ENCODE results near the gene HNRNPK.

The HNRNPK gene

DNA sequence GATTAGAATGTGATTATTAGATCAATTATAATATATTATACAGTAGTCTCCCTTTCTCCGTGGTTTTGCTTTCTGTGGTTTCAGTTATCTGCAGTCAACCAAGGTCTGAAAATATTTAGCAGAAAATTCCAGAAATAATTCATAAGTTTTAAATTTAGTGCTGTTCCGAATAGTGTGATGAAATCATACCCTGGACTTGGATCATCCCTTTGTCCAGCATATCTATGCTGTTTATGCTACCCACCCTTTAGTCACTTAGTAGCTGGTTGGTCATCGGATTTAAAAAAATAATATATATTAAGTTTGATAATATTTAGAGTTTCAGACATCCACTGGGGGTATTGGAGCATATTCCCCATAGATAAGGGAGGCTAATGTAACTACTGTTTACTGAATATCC lies 20.2 kb upstream of the HNRNPK start:
- peak overlapping the region; percentile 27 for H3K4me3 ChIP-seq (ENCODE audit: low read depth, low read length)
- no peak for DNase-seq (ENCODE audit: low read depth)
- TF ChIP-seq, protein P1, sequence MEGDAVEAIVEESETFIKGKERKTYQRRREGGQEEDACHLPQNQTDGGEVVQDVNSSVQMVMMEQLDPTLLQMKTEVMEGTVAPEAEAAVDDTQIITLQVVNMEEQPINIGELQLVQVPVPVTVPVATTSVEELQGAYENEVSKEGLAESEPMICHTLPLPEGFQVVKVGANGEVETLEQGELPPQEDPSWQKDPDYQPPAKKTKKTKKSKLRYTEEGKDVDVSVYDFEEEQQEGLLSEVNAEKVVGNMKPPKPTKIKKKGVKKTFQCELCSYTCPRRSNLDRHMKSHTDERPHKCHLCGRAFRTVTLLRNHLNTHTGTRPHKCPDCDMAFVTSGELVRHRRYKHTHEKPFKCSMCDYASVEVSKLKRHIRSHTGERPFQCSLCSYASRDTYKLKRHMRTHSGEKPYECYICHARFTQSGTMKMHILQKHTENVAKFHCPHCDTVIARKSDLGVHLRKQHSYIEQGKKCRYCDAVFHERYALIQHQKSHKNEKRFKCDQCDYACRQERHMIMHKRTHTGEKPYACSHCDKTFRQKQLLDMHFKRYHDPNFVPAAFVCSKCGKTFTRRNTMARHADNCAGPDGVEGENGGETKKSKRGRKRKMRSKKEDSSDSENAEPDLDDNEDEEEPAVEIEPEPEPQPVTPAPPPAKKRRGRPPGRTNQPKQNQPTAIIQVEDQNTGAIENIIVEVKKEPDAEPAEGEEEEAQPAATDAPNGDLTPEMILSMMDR (IDR thresholded peaks at IDR 0.05; ENCODE audit: control insufficient read depth, extremely low read depth, insufficient read depth), result no peak

- DNase-seq (ENCODE audit: low read depth), result peak; percentile 92
- H3K4me3 ChIP-seq (ENCODE audit: low read depth, low read length), result peak overlapping the region; percentile 35
- TF ChIP-seq, protein P1 (IDR thresholded peaks at IDR 0.05; ENCODE audit: control insufficient read depth, extremely low read depth, insufficient read depth), result no peak
Measured at GRCh38 chr9:83999141-83999918, 19.3 kb upstream of the HNRNPK start.

- TF ChIP-seq, protein P1 (IDR thresholded peaks at IDR 0.05; ENCODE audit: control insufficient read depth, extremely low read depth, insufficient read depth), result no peak
- DNase-seq (ENCODE audit: low read depth), result no peak
- no peak overlapping the region for H3K4me3 ChIP-seq (ENCODE audit: low read depth, low read length)
Measured at GRCh38 chr9:83996126-83996525, 16.1 kb upstream of the HNRNPK start.

DNA sequence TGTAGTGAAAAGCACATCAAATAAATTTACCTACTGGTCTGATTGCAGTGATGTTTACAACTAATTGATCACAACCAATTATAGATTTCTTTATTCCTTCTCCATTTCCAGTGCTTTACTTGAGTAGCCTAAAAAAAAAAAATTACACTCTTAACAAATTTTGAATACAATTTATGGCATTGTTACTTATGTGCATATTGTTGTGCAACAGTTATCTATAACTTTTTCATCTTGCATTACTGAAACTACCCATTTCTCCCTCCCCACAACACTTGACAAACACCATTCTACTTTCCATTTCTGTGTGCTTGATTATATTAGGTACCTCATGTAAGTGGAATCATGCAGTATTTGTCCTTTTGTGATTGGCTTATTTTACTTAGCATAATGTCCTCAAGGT lies 12.9 kb upstream of the HNRNPK start:
- TF ChIP-seq, protein P1 (IDR thresholded peaks at IDR 0.05; ENCODE audit: control insufficient read depth, extremely low read depth, insufficient read depth), result no peak
- no peak overlapping the region for H3K4me3 ChIP-seq (ENCODE audit: low read depth, low read length)
- DNase-seq (ENCODE audit: low read depth), result no peak

DNA sequence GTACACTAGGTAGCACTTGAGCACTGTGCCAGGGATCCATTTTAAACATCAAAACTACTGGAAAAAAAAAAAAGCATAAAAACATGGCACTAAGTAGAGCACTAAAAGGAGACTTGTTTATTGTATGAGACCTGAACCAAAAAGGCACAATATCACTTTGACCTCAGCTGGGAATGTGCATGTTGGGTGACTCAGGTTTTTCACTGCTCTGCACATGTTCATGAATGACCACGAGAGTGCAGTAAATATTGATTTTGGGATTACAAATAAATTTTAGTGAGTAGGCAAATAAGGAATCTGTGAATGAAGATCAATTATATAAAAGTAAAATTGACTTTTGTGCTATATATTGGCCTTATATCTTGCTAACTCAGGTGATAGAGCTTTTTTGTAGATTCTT lies 12.4 kb upstream of the HNRNPK start:
- TF ChIP-seq, protein P1 (IDR thresholded peaks at IDR 0.05; ENCODE audit: control insufficient read depth, extremely low read depth, insufficient read depth), result peak; percentile 37
- peak; percentile 54 for DNase-seq (ENCODE audit: low read depth)
- H3K4me3 ChIP-seq (ENCODE audit: low read depth, low read length), result no peak overlapping the region

DNA sequence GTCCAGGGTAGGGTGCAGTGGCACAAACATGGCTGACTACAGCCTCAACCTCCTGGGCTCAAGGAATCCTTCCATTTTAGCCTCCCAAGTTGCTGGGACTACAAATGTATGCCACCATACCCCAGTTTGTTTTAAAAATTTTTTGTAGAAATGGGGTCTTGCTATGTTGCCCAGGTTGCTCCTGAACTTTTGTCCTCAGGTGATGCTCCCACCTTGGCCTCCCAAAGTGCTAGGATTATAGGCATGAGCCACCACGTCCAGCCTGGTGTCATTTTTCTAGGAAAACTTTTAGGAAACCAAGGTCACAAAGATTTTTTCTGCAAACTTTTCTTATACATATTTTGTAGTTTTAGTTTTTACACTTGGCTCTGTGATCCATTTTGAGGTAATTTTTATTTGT lies 11.3 kb upstream of the HNRNPK start:
- TF ChIP-seq, protein P1 (IDR thresholded peaks at IDR 0.05; ENCODE audit: control insufficient read depth, extremely low read depth, insufficient read depth), result no peak
- no peak overlapping the region for H3K4me3 ChIP-seq (ENCODE audit: low read depth, low read length)
- DNase-seq (ENCODE audit: low read depth), result no peak

GRCh38 chr9:83988411-83988810 lies 8.4 kb upstream of the HNRNPK start:
- DNase-seq (ENCODE audit: low read depth), result no peak
- TF ChIP-seq, protein P1 (IDR thresholded peaks at IDR 0.05; ENCODE audit: control insufficient read depth, extremely low read depth, insufficient read depth), result no peak
- no peak overlapping the region for H3K4me3 ChIP-seq (ENCODE audit: low read depth, low read length)
